Natural killer cell (primary cell): ENCODE results near the gene AURKAIP1. TPM values are rescaled to one million over a fixed set of nuclear protein-coding genes. Genes with fewer than 3 reads are reported as not detected.

ENCODE experiments used
- ATAC-seq, 3 donors: fragments of 150-1000 bp in 2 of 3; fragments of 200-7000 bp in 1 of 3; cut with Tn5 transposase; 1 replicate in 1 of 3; 2 replicates in 2 of 3; pipeline ENCODE4 v1.10.0; 2021; ENCODE audit warnings: mild to moderate bottlenecking in 2 of 3, moderate library complexity in 2 of 3
- DNase-seq, 2 donors: peaks; one replicate each; pipeline versions ENCODE4 v3.0.0 to v3.0.0-alpha.2; 2013 to 2021; ENCODE audit warnings: mixed read lengths in 1 of 2
- H3K27ac ChIP-seq: one replicate; pipeline ENCODE4 v1.5.1; 2013; ENCODE audit warnings: mild to moderate bottlenecking, low read length
- H3K27me3 ChIP-seq: one replicate; pipeline ENCODE4 v1.6.1; 2013; ENCODE audit warnings: low read length; ENCODE audit not compliant: control insufficient read depth, insufficient read depth
- H3K36me3 ChIP-seq: one replicate; pipeline ENCODE4 v1.6.1; 2013; ENCODE audit warnings: low read length; ENCODE audit not compliant: control insufficient read depth, insufficient read depth
- H3K4me1 ChIP-seq: one replicate; pipeline ENCODE4 v1.6.1; 2013; ENCODE audit warnings: low read length; ENCODE audit not compliant: control insufficient read depth, insufficient read depth
- H3K4me3 ChIP-seq: one replicate; pipeline ENCODE4 v1.5.1; 2013; ENCODE audit warnings: low read length
- H3K9me3 ChIP-seq: one replicate; pipeline ENCODE4 v1.6.1; 2013; ENCODE audit warnings: low read length; ENCODE audit not compliant: control insufficient read depth, insufficient read depth
- H3K27ac Mint-ChIP-seq, 2 donors: one replicate each; pipeline ENCODE4 v1.8.0; 2022; ENCODE audit warnings: mild to moderate bottlenecking in 2 of 2, mixed read lengths in 2 of 2, moderate library complexity in 1 of 2
- H3K27me3 Mint-ChIP-seq, 2 donors: one replicate each; pipeline ENCODE4 v1.8.0; 2022; ENCODE audit warnings: low read depth in 2 of 2, mixed read lengths in 2 of 2
- H3K36me3 Mint-ChIP-seq: one replicate; pipeline ENCODE4 v1.8.0; 2022; ENCODE audit warnings: mixed read lengths
- H3K4me1 Mint-ChIP-seq, 2 donors: one replicate each; pipeline ENCODE4 v1.8.0; 2022; ENCODE audit warnings: mixed read lengths in 2 of 2
- H3K4me3 Mint-ChIP-seq: one replicate; pipeline ENCODE4 v1.8.0; 2022; ENCODE audit warnings: mild to moderate bottlenecking, moderate library complexity, mixed read lengths
- H3K9me3 Mint-ChIP-seq, 2 donors: one replicate each; pipeline ENCODE4 v1.8.0; 2022; ENCODE audit warnings: mixed read lengths in 2 of 2
- CTCF ChIP-seq: fragments of 200-600 bp; IDR thresholded peaks from one replicate; pipeline ENCODE4 v1.8.0; 2022; ENCODE audit warnings: antibody characterized with exemption
- WGBS: methylation state at CpG from one replicate; pipeline ENCODE4 v1.1.7; 2013; ENCODE audit warnings: missing lambda C conversion rate; ENCODE audit not compliant: insufficient coverage; 5-methylcytosine and 5-hydroxymethylcytosine counted together
- intact Hi-C: fragments of 100-400 bp; cut with micrococcal nuclease; formaldehyde crosslinking; loops from one replicate; pipeline ENCODE4 v1.14.2; 2022
- total RNA-seq, 4 donors: library from RNA; stranded (reverse); fragments of 120-200 nt in 1 of 4; gene quantifications; one replicate each; pipeline versions ENCODE4 v1.2.3 to v1.2.4, GENCODE V29; 2013 to 2022

AURKAIP1 gene
- total RNA-seq, 3 donors from 2014 or later (not counting 1 experiment from before 2014, with no cell fraction given) = 60.0 to 76.3 (median 64.6) TPM

- Mint-ChIP-seq H3K4me3 (no peak overlapping the region), H3K4me1 (peaks cover 4 to 11% of the 10 kb centered on the region in 2 donors), H3K9me3 (no peaks in the 10 kb centered on the region), H3K36me3 (no peaks in the 10 kb centered on the region), H3K27ac (no peak overlapping the region), H3K27me3 (no peaks in the 10 kb centered on the region)
- no peak for ATAC-seq
- no peak for DNase-seq
- WGBS = 93% methylated on average over 5 of the region's 5 CpGs
- no peaks in the 10 kb centered on the region for H3K9me3 ChIP-seq
- H3K4me3 ChIP-seq = no peak overlapping the region
- intact Hi-C loops = no loop called here
- TF ChIP-seq CTCF = no peak
- no peaks in the 10 kb centered on the region for H3K27me3 ChIP-seq
- H3K36me3 ChIP-seq = no peaks in the 10 kb centered on the region
- no peak overlapping the region for H3K27ac ChIP-seq
- peaks cover 19% of the 10 kb centered on the region for H3K4me1 ChIP-seq
Observed at GRCh38 chr1:1367315-1367714, 7.7 kb downstream of the AURKAIP1 start.

- ATAC-seq = no peak
- no peak for TF ChIP-seq CTCF
- Histone ChIP-seq H3K4me3 (no peak overlapping the region), H3K9me3 (no peaks in the 10 kb centered on the region), H3K36me3 (no peaks in the 10 kb centered on the region), H3K27me3 (no peaks in the 10 kb centered on the region), H3K4me1 (peaks cover 13% of the 10 kb centered on the region), H3K27ac (no peak overlapping the region)
- WGBS = 83% methylated on average over 2 of the region's 3 CpGs
- H3K4me3 Mint-ChIP-seq = no peak overlapping the region
- no peaks in the 10 kb centered on the region for H3K9me3 Mint-ChIP-seq
- no peak for DNase-seq
- no peaks in the 10 kb centered on the region for H3K36me3 Mint-ChIP-seq
- H3K27ac Mint-ChIP-seq = no peak overlapping the region
- intact Hi-C loops = no loop called here
- H3K4me1 Mint-ChIP-seq = peaks cover 0 to 7% of the 10 kb centered on the region in 2 donors
- no peaks in the 10 kb centered on the region for H3K27me3 Mint-ChIP-seq
Observed at GRCh38 chr1:1366699-1367066, 8.3 kb downstream of the AURKAIP1 start.

GRCh38 chr1:1365875-1366698 lies 8.9 kb downstream of the AURKAIP1 start:
- no peak overlapping the region for H3K4me3 ChIP-seq
- H3K27ac ChIP-seq = no peak overlapping the region
- H3K36me3 ChIP-seq = no peaks in the 10 kb centered on the region
- no peaks in the 10 kb centered on the region for H3K9me3 ChIP-seq
- Mint-ChIP-seq H3K27ac (no peak overlapping the region), H3K36me3 (no peaks in the 10 kb centered on the region), H3K27me3 (peaks cover under 1 to 1% of the 10 kb centered on the region in 2 donors), H3K9me3 (no peaks in the 10 kb centered on the region), H3K4me3 (no peak overlapping the region), H3K4me1 (peaks cover 0 to 2% of the 10 kb centered on the region in 2 donors)
- ATAC-seq = no peak
- TF ChIP-seq CTCF = no peak
- H3K4me1 ChIP-seq = peaks cover 7% of the 10 kb centered on the region
- intact Hi-C loops = no loop called here
- H3K27me3 ChIP-seq = no peaks in the 10 kb centered on the region
- 76% methylated on average over 10 of the region's 10 CpGs for WGBS
- DNase-seq = no peak

GRCh38 chr1:1364266-1364665 lies 10.7 kb downstream of the AURKAIP1 start:
- intact Hi-C loops = no loop called here
- DNase-seq = no peak
- H3K9me3 Mint-ChIP-seq = no peaks in the 10 kb centered on the region
- H3K36me3 ChIP-seq = no peaks in the 10 kb centered on the region
- no peaks in the 10 kb centered on the region for H3K36me3 Mint-ChIP-seq
- no peak overlapping the region for H3K27ac Mint-ChIP-seq
- no peak for ATAC-seq
- H3K9me3 ChIP-seq = no peaks in the 10 kb centered on the region
- no peak overlapping the region for H3K27ac ChIP-seq
- TF ChIP-seq CTCF = no peak
- no peaks in the 10 kb centered on the region for H3K4me1 ChIP-seq
- peaks cover 0 to 1% of the 10 kb centered on the region in 2 donors for H3K4me1 Mint-ChIP-seq
- H3K27me3 Mint-ChIP-seq = peaks cover 6 to 8% of the 10 kb centered on the region in 2 donors
- no peak overlapping the region for H3K4me3 ChIP-seq
- H3K27me3 ChIP-seq = peaks cover 3% of the 10 kb centered on the region
- WGBS = 85% methylated on average over 14 of the region's 14 CpGs
- H3K4me3 Mint-ChIP-seq = no peak overlapping the region
